Activated CD4-positive, CD25-positive, alpha-beta regulatory T cell treated with anti-CD3 and anti-CD28 coated beads, Interleukin-2, amount 50 U/mL, for 24 hours (primary cell): ENCODE measurements around the gene DIABLO.
"Not testable (repeated sequence)": the region's sequence is repeated elsewhere in the genome, so short reads cannot be mapped to it uniquely, and the experiment has no call there.

Experiments
- ATAC-seq, 2 donors: fragments of 150-1000 bp; cut with Tn5 transposase; one replicate each; pipeline ENCODE4 v1.10.0; 2021; ENCODE audit warnings: mild to moderate bottlenecking in 1 of 2, moderate library complexity in 1 of 2

DIABLO gene

DNA sequence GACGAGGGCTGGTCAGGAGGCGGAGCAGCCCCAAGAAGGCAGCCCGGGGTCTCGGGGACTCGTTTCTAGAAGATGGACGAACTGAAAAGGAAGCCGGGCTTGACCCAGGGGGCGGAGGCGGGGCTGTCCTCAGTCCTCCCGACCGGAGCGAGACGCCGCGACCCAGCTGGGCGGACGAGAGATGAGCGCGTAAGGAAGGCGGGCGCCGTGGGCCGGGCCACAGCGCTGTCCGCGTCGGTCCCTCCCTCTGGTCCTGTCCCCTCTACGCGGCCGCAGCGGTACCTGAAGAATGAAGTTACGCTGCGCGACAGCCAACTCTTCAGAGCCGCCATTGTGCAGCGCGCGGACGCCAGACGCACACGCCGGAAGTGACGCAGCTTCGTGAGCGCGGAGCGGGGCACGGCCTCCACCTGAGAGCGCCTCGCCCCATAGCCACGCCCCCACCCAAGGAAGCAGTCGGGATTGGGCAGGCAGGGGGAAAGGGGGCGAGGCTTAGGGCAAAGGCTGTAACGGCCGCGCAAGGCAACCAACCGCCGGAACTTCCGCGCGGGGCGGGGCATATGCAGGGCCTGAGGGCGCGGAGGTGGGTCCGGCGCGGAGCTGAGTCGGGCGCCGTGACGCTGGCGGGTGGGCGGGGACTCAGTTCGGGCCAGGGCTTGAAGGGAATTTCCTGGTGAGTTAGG is at the start of gene DIABLO:
Gene DIABLO (minus strand): TSS at position 370 of the 683 bp plus-strand sequence. CDS start 38 bp downstream, at position 332.
- ATAC-seq: peak; percentile 93

DNA sequence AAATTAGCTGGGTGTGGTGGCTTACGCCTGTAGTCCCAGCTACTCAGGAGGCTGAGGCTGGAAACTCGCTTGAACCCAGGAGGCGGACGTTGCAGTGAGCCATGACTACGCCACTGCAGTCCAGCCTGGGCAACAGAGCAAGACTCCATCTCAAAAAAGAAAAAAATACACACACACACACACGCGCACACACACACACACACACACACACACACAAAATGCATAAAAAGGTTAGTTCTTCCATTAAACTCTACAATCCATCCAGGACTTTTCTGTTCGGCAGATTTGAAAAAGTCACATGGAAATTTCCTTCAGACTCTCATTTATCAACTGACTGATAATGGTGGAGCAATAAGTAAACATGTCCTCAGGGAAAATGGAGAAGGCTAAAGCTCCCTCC is 49.6 kb upstream of the DIABLO start:
- no peak for ATAC-seq

DNA sequence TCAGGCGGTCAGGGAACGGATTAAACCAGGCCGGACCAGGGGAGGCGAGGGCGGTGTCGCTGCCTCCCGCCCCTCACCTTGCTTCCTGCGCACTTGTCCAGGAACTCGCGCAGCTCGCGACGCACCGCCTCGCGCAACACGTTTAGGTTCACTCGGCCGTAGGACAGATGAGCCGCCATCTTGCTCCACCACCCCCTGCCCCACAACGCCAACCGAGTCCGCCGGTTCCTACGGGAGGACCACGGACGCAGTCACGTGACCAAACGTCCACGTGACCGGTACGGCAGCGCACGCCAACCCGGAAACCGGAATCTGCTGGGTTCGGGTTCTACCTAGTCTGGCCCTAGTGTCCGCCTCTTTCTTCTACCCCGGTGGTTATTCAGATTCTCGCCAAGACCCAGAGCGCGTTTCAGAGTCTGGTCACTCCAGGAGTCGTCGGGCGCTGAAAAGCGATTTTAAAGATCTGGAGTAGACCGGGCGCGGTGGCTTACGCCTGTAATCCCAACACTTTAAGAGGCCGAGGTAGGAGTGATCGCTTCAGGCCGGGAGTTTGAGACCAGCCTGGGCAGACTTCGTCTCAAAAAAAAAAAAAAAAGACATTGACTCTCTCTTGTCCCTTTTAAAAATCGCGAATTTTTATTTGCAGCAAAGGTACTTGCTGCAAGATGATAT is 40.5 kb upstream of the DIABLO start, which contains the start of gene VPS33A:
Gene VPS33A (minus strand): TSS at position 265 of the 672 bp plus-strand sequence. CDS start 86 bp downstream, at position 179.
- ATAC-seq: peak; percentile 90 to 92

DNA sequence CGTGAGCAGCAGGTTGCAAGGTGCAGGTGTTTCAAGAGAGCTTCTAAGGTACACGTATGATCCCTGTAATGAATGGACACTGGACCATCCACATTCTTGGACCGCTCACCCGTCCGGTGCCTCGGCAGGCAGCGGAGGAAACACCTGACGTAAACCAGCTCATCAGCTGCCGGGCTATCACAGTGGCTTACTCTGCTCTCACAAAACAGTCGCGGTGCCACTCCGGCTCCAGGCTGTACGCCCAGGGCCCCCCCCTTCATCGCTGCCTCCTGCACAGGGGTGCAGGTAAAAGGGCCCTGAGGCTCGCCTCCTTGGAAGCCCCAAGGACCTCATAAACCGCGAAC is 40.0 kb upstream of the DIABLO start:
- peak; percentile 39 to 45 for ATAC-seq

GRCh38 chr12:122265476-122265875 is 39.6 kb upstream of the DIABLO start:
- no peak for ATAC-seq

DNA sequence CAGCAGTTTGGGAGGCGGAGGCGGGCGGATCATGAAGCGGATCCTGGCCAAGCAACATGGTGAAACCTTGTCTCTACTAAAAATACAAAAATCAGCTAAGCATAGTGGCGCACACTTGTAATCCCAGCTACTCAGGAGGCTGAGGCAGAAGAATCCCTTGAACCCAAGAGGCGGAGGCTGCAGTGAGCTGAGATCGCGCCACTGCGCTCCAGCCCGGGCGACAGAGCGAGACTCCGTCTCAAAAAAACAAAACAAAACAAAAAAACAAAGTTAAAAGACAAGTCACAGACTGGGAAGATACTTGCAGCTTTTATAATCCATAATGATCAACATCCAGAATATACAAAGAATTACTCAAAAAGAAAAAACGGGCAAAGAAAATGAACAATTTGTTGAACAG is 34.9 kb upstream of the DIABLO start:
- not testable (repeated sequence) for ATAC-seq

DNA sequence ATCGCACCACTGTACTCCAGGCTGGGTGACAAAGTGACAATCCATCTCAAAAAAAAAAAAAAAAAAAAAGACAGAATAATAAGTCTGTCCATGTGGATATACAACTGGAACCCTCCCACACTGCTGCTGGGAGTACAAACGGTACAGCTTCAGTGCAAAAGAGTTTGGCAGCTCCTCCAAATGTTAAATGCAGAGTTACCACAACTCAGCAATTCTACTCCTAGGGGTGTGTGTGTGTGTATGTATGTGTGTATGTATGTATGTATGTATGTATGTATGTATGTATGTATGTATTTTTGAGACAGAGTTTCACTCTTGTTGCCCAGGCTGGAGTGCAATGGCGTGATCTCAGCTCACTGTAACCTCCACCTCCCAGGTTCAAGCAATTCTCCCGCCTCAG is 33.1 kb upstream of the DIABLO start:
- not testable (repeated sequence) for ATAC-seq

GRCh38 chr12:122258462-122258861 is 32.6 kb upstream of the DIABLO start:
- peak; percentile 55 to 75 for ATAC-seq

DNA sequence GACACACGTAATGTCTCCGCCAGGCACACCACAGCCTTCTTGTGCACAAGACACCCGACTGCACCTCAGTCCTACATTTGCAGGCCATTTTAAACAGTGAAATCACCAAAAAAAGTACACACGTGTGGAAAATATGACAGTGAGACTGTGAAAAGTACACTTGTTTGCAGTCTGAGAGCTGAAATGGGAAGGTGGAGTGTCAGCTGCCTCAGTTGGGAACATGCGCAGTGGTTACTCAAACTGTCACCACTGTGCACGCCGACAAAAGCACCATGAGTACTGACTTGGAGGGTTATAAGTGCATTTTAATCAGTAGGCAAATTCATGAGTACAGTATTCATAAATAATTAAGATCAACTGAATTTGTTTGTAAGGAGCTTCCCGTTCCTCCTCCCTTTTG is 24.7 kb upstream of the DIABLO start:
- no peak for ATAC-seq

DNA sequence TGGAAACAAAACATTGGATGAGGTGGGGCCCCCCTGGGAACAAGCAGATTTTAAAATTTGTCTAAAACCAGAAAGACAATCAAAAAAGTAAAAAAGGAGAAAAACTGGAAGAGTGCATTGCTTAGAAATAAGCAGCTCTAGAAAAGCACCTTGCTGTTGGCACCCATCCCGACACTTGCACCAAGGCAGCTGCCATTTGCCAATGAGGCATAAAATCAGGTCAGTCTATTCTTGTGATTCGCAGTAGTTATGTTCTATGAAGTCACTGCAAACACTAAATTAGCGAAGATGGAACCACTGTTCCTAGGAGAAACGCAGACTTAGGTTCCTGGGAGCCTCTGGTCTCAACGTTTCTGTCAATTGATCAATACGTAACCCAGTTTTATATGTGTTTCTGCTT is 24.2 kb upstream of the DIABLO start:
- ATAC-seq: no peak

- no peak for ATAC-seq
These were observed 19.7 kb upstream of the DIABLO start for GRCh38 chr12:122245553-122245952.

DNA sequence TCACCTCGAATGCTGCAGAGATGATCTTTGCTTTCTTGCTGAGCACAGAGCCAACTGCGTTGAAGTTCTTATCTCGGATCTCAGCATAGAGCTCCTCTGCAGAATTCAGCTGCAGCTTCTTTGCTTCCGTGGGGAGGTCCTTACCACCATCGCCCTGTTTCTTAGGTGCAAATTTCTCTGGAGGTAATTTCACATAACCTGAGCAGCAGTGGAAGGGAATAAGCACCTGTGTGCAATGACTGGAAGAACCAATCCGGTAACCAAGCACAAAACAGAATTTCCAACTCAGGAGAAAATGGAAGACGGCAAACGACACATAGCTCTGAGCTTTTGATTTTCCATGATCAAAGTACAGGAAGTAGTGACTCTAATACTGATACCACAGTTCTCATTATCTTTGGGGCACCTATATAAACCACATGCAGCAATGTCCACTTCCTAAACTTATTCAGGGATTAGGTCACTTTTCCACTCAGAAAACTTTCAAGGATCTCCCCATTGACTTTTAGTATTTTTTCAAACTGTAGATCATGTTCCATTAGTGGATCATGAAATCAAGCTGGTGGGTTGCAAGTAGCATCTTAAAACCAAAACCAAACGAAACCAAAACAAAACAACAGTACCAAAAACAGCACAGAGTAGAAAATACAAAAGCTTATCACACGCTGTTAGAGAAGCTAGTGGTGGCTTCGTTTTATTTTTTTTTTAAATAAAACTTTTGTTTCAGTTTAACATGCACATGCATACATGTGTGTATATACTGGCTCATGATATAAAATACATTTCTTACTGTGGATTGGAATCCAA is 18.9 kb upstream of the DIABLO start:
- peak; percentile 60 to 88 for ATAC-seq

DNA sequence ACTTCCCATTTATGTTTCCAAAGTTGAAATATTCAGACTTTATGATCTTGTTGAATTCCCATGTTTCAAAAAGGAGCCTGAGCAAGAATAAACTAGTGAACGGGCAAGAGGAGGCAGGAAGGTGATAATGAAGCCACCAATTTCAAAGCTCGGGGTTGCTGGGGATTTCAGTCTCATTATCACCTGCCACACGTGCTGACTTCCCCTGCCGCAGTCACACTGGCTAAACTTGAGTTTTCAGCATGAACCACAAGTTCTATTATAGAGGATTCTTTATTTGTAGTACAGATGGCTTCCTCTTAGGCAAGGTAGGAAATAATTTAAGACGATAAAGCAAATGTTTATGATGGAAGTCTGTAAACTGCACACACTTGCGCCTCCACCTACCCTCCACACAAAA is 18.1 kb upstream of the DIABLO start:
- ATAC-seq: no peak

GRCh38 chr12:122238861-122239260 is 13.0 kb upstream of the DIABLO start:
- no peak for ATAC-seq

DNA sequence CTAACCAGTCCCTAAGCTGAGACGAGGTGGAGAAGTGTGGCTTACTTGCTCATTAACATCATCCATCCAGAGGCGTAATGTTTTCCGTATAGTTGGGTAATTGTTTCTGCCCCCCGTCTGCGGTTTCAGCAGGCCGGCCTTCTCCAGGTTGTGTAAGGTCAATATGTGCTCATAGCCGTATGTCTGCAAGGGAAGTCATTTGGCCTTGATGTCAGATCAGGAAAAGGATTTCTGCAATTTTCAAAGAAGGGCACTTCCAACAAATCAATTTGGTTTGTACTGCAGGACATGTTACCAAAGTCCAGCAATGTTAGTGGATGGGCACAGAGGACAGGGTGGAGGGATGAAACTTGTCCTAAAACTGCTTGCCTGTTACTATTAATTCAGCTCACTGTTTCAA is 9.9 kb upstream of the DIABLO start:
- ATAC-seq: no peak

- no peak for ATAC-seq
These were observed 6.8 kb upstream of the DIABLO start for GRCh38 chr12:122232691-122233090.

- no peak for ATAC-seq
These were observed 4.9 kb upstream of the DIABLO start for GRCh38 chr12:122230798-122231197.

GRCh38 chr12:122228092-122228491 is 2.2 kb upstream of the DIABLO start:
- ATAC-seq: no peak

- no peak for ATAC-seq
These were observed 1.5 kb upstream of the DIABLO start for GRCh38 chr12:122227341-122227740.

- peak; percentile 57 to 60 for ATAC-seq
These were observed 694 bp upstream of the DIABLO start for GRCh38 chr12:122226366-122227125.

- ATAC-seq: no peak
These were observed 9.4 kb downstream of the DIABLO start for GRCh38 chr12:122216445-122216844.

DNA sequence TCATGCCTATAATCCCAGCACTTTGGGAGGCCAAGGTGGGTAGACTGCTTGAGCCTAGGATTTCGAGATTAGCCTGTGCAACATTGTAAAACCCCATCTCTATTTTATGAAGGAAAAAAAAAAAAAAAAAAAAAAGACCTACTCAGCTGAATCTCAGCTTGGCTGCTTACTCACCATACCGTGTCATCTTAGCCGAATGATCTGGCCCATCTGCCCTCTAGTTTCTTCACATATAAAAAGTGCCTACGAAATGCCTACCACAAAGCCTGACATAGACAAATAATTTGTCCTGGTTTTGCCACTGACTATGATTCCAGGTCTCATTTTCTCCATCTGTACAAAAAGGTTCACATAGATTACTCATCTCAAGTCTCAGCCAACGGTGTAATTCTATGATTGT is 10.1 kb downstream of the DIABLO start:
- no peak for ATAC-seq
